Activated naive CD4-positive, alpha-beta T cell treated with anti-CD3 and anti-CD28 coated beads, Interleukin-2, amount 50 U/mL, for 72 hours (primary cell): ENCODE data around the gene TMEM19. TPM values are rescaled to one million over a fixed set of nuclear protein-coding genes. Genes with fewer than 3 reads are reported as not detected.
"Not testable (repeated sequence)": the region's sequence is repeated elsewhere in the genome, so short reads cannot be mapped to it uniquely, and the experiment has no call there.

Experiments
- ATAC-seq, 2 donors: fragments of 150-1000 bp; cut with Tn5 transposase; 2 replicates each; pipeline ENCODE4 v1.10.0; 2021; ENCODE audit warnings: mild to moderate bottlenecking in 2 of 2, moderate library complexity in 2 of 2
- DNase-seq, 2 donors: peaks; one replicate each; pipeline ENCODE4 v3.0.0; 2021 to 2022; ENCODE audit warnings: low spot score in 2 of 2
- H3K27ac Mint-ChIP-seq, 2 donors: one replicate each; pipeline ENCODE4 v1.8.0; 2022; ENCODE audit warnings: mild to moderate bottlenecking in 2 of 2, mixed read lengths in 2 of 2
- H3K36me3 Mint-ChIP-seq, 2 donors: one replicate each; pipeline ENCODE4 v1.8.0; 2022; ENCODE audit warnings: mixed read lengths in 2 of 2
- H3K9me3 Mint-ChIP-seq, 2 donors: one replicate each; pipeline ENCODE4 v1.8.0; 2022; ENCODE audit warnings: mixed read lengths in 2 of 2
- total RNA-seq, 2 donors: library from RNA; stranded (reverse); gene quantifications; one replicate each; pipeline ENCODE4 v1.2.3, GENCODE V29; 2022

The TMEM19 gene
- total RNA-seq, 2 donors from 2014 or later, result 13.7 to 15.1 TPM

- DNase-seq, result no peak
Observed at GRCh38 chr12:71691504-71692129, 5.7 kb downstream of the TMEM19 start.

GRCh38 chr12:71693126-71693525 is 7.2 kb downstream of the TMEM19 start:
- H3K9me3 Mint-ChIP-seq, result no peaks in the 10 kb centered on the region
- no peaks in the 10 kb centered on the region for H3K36me3 Mint-ChIP-seq
- DNase-seq (no peak), ATAC-seq (no peak)
- no peak overlapping the region for H3K27ac Mint-ChIP-seq

More at GRCh38 chr12:71691504-71692129, 5.7 kb downstream of the TMEM19 start:
- no peak for ATAC-seq
- H3K9me3 Mint-ChIP-seq, result no peaks in the 10 kb centered on the region
- no peaks in the 10 kb centered on the region for H3K36me3 Mint-ChIP-seq
- H3K27ac Mint-ChIP-seq, result no peak overlapping the region

GRCh38 chr12:71693651-71694050 is 7.8 kb downstream of the TMEM19 start:
- not testable (repeated sequence) for H3K36me3 Mint-ChIP-seq, ATAC-seq, H3K9me3 Mint-ChIP-seq, DNase-seq
- H3K27ac Mint-ChIP-seq, result peak overlapping the region in 1 of 2 donors; percentile 55

- H3K36me3 Mint-ChIP-seq, result no peaks in the 10 kb centered on the region
- peak overlapping the region in 1 of 2 donors; percentile 55 for H3K27ac Mint-ChIP-seq
Observed at GRCh38 chr12:71694099-71694820, 8.4 kb downstream of the TMEM19 start.

GRCh38 chr12:71695782-71696181 is 9.9 kb downstream of the TMEM19 start:
- DNase-seq (no peak), ATAC-seq (no peak)
- H3K9me3 Mint-ChIP-seq, result no peaks in the 10 kb centered on the region
- peaks cover 0 to 5% of the 10 kb centered on the region in 2 donors for H3K36me3 Mint-ChIP-seq
- H3K27ac Mint-ChIP-seq, result no peak overlapping the region

More at GRCh38 chr12:71694099-71694820, 8.4 kb downstream of the TMEM19 start:
- ATAC-seq, result no peak
- no peaks in the 10 kb centered on the region for H3K9me3 Mint-ChIP-seq
- DNase-seq, result no peak

GRCh38 chr12:71702181-71702580 is 16.3 kb downstream of the TMEM19 start:
- not testable (repeated sequence) for H3K36me3 Mint-ChIP-seq, ATAC-seq

GRCh38 chr12:71702590-71702989 is 16.7 kb downstream of the TMEM19 start:
- ATAC-seq, result no peak
- no peak for DNase-seq
- no peaks in the 10 kb centered on the region for H3K9me3 Mint-ChIP-seq
- peaks cover 0 to 5% of the 10 kb centered on the region in 2 donors for H3K36me3 Mint-ChIP-seq
- no peak overlapping the region for H3K27ac Mint-ChIP-seq

More at GRCh38 chr12:71702181-71702580, 16.3 kb downstream of the TMEM19 start:
- peak overlapping the region in 1 of 2 donors; percentile 19 for H3K27ac Mint-ChIP-seq
- H3K9me3 Mint-ChIP-seq, DNase-seq: not testable (repeated sequence)

GRCh38 chr12:71703206-71703605 is 17.3 kb downstream of the TMEM19 start:
- H3K27ac Mint-ChIP-seq, result no peak overlapping the region
- H3K36me3 Mint-ChIP-seq, result peaks cover 0 to 5% of the 10 kb centered on the region in 2 donors
- H3K9me3 Mint-ChIP-seq, result no peaks in the 10 kb centered on the region
- ATAC-seq, result no peak
- no peak for DNase-seq

- H3K36me3 Mint-ChIP-seq, result peaks cover 0 to 3% of the 10 kb centered on the region in 2 donors
Observed at GRCh38 chr12:71704920-71705319, 19.0 kb downstream of the TMEM19 start.

GRCh38 chr12:71708658-71709057 is 22.8 kb downstream of the TMEM19 start:
- H3K36me3 Mint-ChIP-seq, result peaks cover 0 to 21% of the 10 kb centered on the region in 2 donors
- ATAC-seq (no peak), DNase-seq (no peak)
- H3K27ac Mint-ChIP-seq, result no peak overlapping the region
- H3K9me3 Mint-ChIP-seq, result peaks cover 21 to 23% of the 10 kb centered on the region in 2 donors

More at GRCh38 chr12:71704920-71705319, 19.0 kb downstream of the TMEM19 start:
- Mint-ChIP-seq H3K9me3 (no peaks in the 10 kb centered on the region), H3K27ac (no peak overlapping the region)
- DNase-seq (no peak), ATAC-seq (no peak)

GRCh38 chr12:71710276-71711125 is 24.6 kb downstream of the TMEM19 start:
- ATAC-seq (peak; percentile 77 to 89), DNase-seq (no peak)
- H3K36me3 Mint-ChIP-seq, result peaks cover 0 to 30% of the 10 kb centered on the region in 2 donors
- no peak overlapping the region for H3K27ac Mint-ChIP-seq
- H3K9me3 Mint-ChIP-seq, result peaks cover 25 to 28% of the 10 kb centered on the region in 2 donors

GRCh38 chr12:71718611-71719010 is 32.7 kb downstream of the TMEM19 start:
- Mint-ChIP-seq H3K9me3 (peaks cover 11 to 13% of the 10 kb centered on the region in 2 donors), H3K27ac (no peak overlapping the region), H3K36me3 (peaks cover 0 to 9% of the 10 kb centered on the region in 2 donors)
- DNase-seq, result no peak
- no peak for ATAC-seq

GRCh38 chr12:71719647-71720370 is 33.9 kb downstream of the TMEM19 start:
- Mint-ChIP-seq H3K36me3 (peaks cover 0 to 2% of the 10 kb centered on the region in 2 donors), H3K9me3 (peaks cover 7 to 8% of the 10 kb centered on the region in 2 donors), H3K27ac (no peak overlapping the region)
- DNase-seq, result no peak
- no peak for ATAC-seq

- ATAC-seq, result no peak
- Mint-ChIP-seq H3K9me3 (no peaks in the 10 kb centered on the region), H3K36me3 (no peaks in the 10 kb centered on the region), H3K27ac (no peak overlapping the region)
- no peak for DNase-seq
Observed at GRCh38 chr12:71721783-71722505, 36.1 kb downstream of the TMEM19 start.

GRCh38 chr12:71725011-71725410 is 39.1 kb downstream of the TMEM19 start:
- H3K27ac Mint-ChIP-seq, result no peak overlapping the region
- ATAC-seq (no peak), DNase-seq (no peak)
- no peaks in the 10 kb centered on the region for H3K36me3 Mint-ChIP-seq
- H3K9me3 Mint-ChIP-seq, result no peaks in the 10 kb centered on the region

- no peak for DNase-seq
- no peaks in the 10 kb centered on the region for H3K36me3 Mint-ChIP-seq
- ATAC-seq, result no peak
- no peak overlapping the region for H3K27ac Mint-ChIP-seq
- H3K9me3 Mint-ChIP-seq, result no peaks in the 10 kb centered on the region
Observed at GRCh38 chr12:71726548-71726947, 40.7 kb downstream of the TMEM19 start.
